ENCODE data around the gene PKD1L1. TPM values are rescaled to one million over a fixed set of nuclear protein-coding genes. Genes with fewer than 3 reads are reported as not detected.

Gene PKD1L1
- total and polyA plus RNA-seq, 7 donors = 0.16 to 1.2 (median 0.63) TPM; not detected in 1

DNA sequence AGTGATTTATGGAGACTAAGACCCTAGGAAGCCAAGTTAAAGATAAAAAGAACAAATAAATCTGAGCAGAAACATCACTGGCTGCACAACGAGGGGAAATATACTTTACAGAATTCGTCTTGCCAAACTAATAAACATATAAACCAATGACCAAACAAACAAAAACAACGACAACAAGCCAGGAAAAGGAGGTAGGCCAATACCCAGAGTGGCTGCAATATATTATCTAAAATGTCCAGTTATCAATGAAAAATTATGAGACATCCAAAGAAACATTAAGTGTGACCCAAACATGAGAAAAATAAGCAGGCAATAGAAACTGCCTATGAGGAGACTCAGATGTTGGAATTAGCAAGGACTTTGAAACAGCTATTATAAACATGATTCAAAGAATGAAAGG, 81.0 kb downstream of the PKD1L1 start:
- H3K36me3 ChIP-seq = no peaks in the 10 kb centered on the region
- intact Hi-C loops (cut with DNase I) = no loop called here
- no peak for DNase-seq
- H3K27me3 ChIP-seq = no peaks in the 10 kb centered on the region
- H3K27ac ChIP-seq = no peak overlapping the region
- H3K9me3 ChIP-seq = no peaks in the 10 kb centered on the region
- H3K4me3 ChIP-seq = no peak overlapping the region
- WGBS, 2 donors = 80 to 81% methylated on average over 3 of the region's 3 CpGs
- no peaks in the 10 kb centered on the region for H3K4me1 ChIP-seq
- TF ChIP-seq EP300 (IDR thresholded peaks at IDR 0.05) (no peak), POLR2A (IDR thresholded peaks at IDR 0.05) (no peak), POLR2AphosphoS5 (IDR thresholded peaks at IDR 0.05) (no peak)
- TF ChIP-seq, protein P1, sequence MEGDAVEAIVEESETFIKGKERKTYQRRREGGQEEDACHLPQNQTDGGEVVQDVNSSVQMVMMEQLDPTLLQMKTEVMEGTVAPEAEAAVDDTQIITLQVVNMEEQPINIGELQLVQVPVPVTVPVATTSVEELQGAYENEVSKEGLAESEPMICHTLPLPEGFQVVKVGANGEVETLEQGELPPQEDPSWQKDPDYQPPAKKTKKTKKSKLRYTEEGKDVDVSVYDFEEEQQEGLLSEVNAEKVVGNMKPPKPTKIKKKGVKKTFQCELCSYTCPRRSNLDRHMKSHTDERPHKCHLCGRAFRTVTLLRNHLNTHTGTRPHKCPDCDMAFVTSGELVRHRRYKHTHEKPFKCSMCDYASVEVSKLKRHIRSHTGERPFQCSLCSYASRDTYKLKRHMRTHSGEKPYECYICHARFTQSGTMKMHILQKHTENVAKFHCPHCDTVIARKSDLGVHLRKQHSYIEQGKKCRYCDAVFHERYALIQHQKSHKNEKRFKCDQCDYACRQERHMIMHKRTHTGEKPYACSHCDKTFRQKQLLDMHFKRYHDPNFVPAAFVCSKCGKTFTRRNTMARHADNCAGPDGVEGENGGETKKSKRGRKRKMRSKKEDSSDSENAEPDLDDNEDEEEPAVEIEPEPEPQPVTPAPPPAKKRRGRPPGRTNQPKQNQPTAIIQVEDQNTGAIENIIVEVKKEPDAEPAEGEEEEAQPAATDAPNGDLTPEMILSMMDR (IDR thresholded peaks at IDR 0.05) = no peak

DNA sequence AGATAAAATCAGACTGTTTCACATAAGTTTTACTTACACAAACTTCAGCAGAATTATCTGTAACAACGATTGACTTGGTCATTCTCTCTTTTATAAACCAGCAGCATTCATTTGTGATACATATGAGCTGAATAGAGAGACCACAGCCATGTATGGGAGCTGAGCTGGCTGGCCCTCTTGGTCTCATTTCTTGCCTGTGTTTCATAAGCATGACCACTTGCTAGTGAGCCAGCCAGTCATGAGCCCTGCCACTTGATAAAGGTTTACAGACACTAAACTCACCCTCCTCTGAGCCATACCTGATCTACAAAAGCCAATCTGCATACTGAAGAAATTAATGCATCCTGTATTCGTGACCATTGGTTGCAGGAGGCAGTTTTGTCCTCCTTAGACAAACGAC, 82.1 kb downstream of the PKD1L1 start:
- intact Hi-C loops (cut with DNase I) = no loop called here
- no peak for DNase-seq
- H3K9me3 ChIP-seq = no peaks in the 10 kb centered on the region
- no peaks in the 10 kb centered on the region for H3K27me3 ChIP-seq
- no peaks in the 10 kb centered on the region for H3K4me1 ChIP-seq
- 75 to 81% methylated on average over 3 of the region's 3 CpGs for WGBS, 2 donors
- no peak overlapping the region for H3K4me3 ChIP-seq
- no peaks in the 10 kb centered on the region for H3K36me3 ChIP-seq
- no peak for TF ChIP-seq EP300 (IDR thresholded peaks at IDR 0.05)
- TF ChIP-seq, protein P1 (IDR thresholded peaks at IDR 0.05) = no peak
- no peak for TF ChIP-seq POLR2A (IDR thresholded peaks at IDR 0.05)
- no peak for TF ChIP-seq POLR2AphosphoS5 (IDR thresholded peaks at IDR 0.05)
- H3K27ac ChIP-seq = no peak overlapping the region

DNA sequence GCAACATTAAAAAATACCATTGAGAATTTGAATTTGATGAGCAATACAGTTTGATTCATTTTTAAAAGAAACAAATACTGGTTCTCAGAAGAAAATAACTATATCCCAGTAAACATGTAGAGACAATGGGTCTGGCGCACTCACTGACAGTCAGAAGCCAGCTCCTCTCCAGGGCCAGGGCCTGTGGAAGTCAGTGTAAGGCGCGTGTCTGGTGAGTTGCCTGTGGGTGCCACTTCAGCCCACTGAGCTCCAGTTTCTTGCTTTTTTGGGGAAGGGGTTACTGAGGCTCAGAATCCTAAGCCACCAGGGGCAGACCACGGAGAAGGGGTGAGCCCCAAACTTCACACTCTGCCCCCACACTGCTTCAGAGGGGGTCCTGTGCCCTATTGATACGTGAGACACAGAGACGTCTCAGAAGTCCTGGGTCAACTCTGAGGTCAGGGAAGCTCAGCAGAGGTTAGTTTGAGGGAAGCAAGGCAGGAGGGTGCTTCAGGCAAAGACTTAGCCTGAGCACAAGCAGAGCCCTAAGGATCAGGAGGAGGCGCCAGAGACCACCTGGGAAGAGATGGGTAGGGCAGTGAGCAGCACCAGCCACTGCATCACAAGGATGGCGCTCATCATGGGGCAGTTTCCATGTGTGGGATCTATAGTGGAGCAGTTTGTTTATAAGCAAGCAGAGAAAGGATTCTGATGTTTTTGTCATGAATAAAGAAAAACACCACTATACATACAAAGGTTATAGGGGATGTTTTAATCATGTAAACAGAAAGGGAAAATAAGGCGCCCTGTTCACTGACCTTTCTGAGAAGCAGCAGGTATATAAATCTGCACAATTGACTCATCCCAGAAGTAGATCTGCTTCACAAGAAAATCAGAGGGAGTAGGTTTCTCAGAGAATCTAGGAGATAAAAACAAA, 95.7 kb downstream of the PKD1L1 start:
- no peak overlapping the region for H3K27ac ChIP-seq
- H3K4me3 ChIP-seq = no peak overlapping the region
- WGBS, 2 donors = 91 to 92% methylated on average over 9 of the region's 9 CpGs
- TF ChIP-seq, protein P1 (IDR thresholded peaks at IDR 0.05) = no peak
- TF ChIP-seq POLR2A (IDR thresholded peaks at IDR 0.05) (no peak), EP300 (IDR thresholded peaks at IDR 0.05) (no peak), POLR2AphosphoS5 (IDR thresholded peaks at IDR 0.05) (no peak)
- no peaks in the 10 kb centered on the region for H3K36me3 ChIP-seq
- no peaks in the 10 kb centered on the region for H3K9me3 ChIP-seq
- no peak for DNase-seq
- intact Hi-C loops (cut with DNase I) = no loop called here
- H3K4me1 ChIP-seq = no peaks in the 10 kb centered on the region
- H3K27me3 ChIP-seq = no peaks in the 10 kb centered on the region

DNA sequence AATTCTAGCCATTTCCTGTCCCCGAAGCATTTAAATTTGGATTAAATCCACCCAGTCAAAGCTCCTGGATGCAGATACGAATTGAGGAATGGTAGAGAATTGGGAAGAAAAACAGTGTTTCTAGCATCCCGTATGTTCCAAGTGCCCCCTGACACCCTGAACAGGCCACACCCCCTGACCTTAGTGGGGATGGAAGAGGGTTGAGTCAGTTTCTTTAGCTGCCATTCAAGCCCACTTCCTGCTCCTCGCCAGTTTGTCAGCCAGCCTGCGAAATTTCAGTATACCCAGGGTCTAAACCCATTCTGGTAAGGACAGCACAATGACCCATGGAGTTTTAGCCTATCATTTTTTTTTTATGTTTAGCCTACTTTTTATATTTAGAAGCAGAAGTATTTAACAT, 101.1 kb downstream of the PKD1L1 start:
- Histone ChIP-seq H3K27me3 (no peaks in the 10 kb centered on the region), H3K4me3 (no peak overlapping the region), H3K36me3 (no peaks in the 10 kb centered on the region), H3K4me1 (no peaks in the 10 kb centered on the region), H3K9me3 (no peaks in the 10 kb centered on the region), H3K27ac (no peak overlapping the region)
- WGBS, 2 donors = 85 to 87% methylated on average over 5 of the region's 5 CpGs
- no peak for DNase-seq
- TF ChIP-seq POLR2A (IDR thresholded peaks at IDR 0.05) (no peak), POLR2AphosphoS5 (IDR thresholded peaks at IDR 0.05) (no peak), EP300 (IDR thresholded peaks at IDR 0.05) (no peak)
- TF ChIP-seq, protein P1 (IDR thresholded peaks at IDR 0.05) = no peak
- intact Hi-C loops (cut with DNase I) = no loop called here

All from sigmoid colon (tissue), 7 donors.